GM23338 (cell line): ENCODE data around the gene LTBP3.

Experiments
- CTCF ChIP-seq, 2 experiments: fragments of 200-600 bp in 1 of 2; sonication (generic) in 1 of 2; conservative IDR thresholded peaks; 2 replicates each; pipeline versions ENCODE4 v1.5.1 to v1.6.1; 2016 to 2017; ENCODE audit warnings: antibody characterized with exemption in 2 of 2, low read depth in 2 of 2, mild to moderate bottlenecking in 2 of 2, moderate library complexity in 1 of 2
- EZH2 ChIP-seq: fragments of 200-600 bp; sonication (generic); IDR thresholded peaks from one replicate; pipeline ENCODE4 v1.8.0; 2017; ENCODE audit warnings: antibody characterized with exemption, mild to moderate bottlenecking, low read depth; ENCODE audit not compliant: unreplicated experiment
- EZH2phosphoT487 ChIP-seq: fragments of 200-600 bp; sonication (generic); IDR thresholded peaks from one replicate; pipeline ENCODE4 v1.8.1; 2018; ENCODE audit warnings: antibody characterized with exemption; ENCODE audit not compliant: unreplicated experiment
- JUNB ChIP-seq: IDR thresholded peaks from one replicate; pipeline ENCODE4 v1.6.1; 2016; ENCODE audit warnings: antibody characterized with exemption; ENCODE audit not compliant: unreplicated experiment
- POLR2AphosphoS5 ChIP-seq: IDR thresholded peaks from 2 replicates; pipeline ENCODE4 v1.6.1; 2016; ENCODE audit warnings: antibody characterized with exemption, low read depth
- REST ChIP-seq: IDR thresholded peaks from one replicate; pipeline ENCODE4 v1.6.1; 2018; ENCODE audit warnings: antibody characterized with exemption; ENCODE audit not compliant: unreplicated experiment

GRCh38 chr11:65536412-65537295, 21.5 kb downstream of the LTBP3 start:
- TF ChIP-seq CTCF (conservative IDR thresholded peaks at IDR 0.05; ENCODE audit: low read depth in 2 of 2) (no peak), REST (no peak), EZH2 (no peak), POLR2AphosphoS5 (no peak), EZH2phosphoT487 (no peak), JUNB (no peak)
